Measurements from ENCODE around the gene ITPR1.

GRCh38 chr3:4845882-4846281 lies 352.7 kb downstream of the ITPR1 start:
- no peak for TF ChIP-seq RAD21 (IDR thresholded peaks at IDR 0.05)
- TF ChIP-seq REST (IDR thresholded peaks at IDR 0.05) = no peak
- TF ChIP-seq MAX (IDR thresholded peaks at IDR 0.05) = no peak
- no peak for TF ChIP-seq JUND (IDR thresholded peaks at IDR 0.05)
- TF ChIP-seq CTCF (IDR thresholded peaks at IDR 0.05; ENCODE audit: low read depth, low read length, missing input control) = no peak
- no peak for TF ChIP-seq EGR1 (IDR thresholded peaks at IDR 0.05; ENCODE audit: low read depth in 2 of 2)
- TF ChIP-seq YY1 (IDR thresholded peaks at IDR 0.05) = no peak
- no peak for TF ChIP-seq HNF4G (IDR thresholded peaks at IDR 0.05)
- TF ChIP-seq ATF3 (IDR thresholded peaks at IDR 0.05) = no peak
